Sigmoid colon (tissue), 4 donors: ENCODE data around the gene TMPRSS13.

Experiments used
- CTCF ChIP-seq, 4 experiments: fragments of 450-650 bp in 3 of 4; fragments of 200-600 bp in 1 of 4; IDR thresholded peaks; one replicate each; pipeline ENCODE4 v1.5.1; 2016 to 2019; ENCODE audit warnings: antibody characterized with exemption in 4 of 4, mild to moderate bottlenecking in 3 of 4, moderate library complexity in 2 of 4
- POLR2A ChIP-seq, 2 donors: fragments of 450-650 bp; IDR thresholded peaks; one replicate each; pipeline ENCODE4 v1.6.1; 2016; ENCODE audit warnings: antibody characterized with exemption in 2 of 2, mild to moderate bottlenecking in 2 of 2, moderate library complexity in 2 of 2
- POLR2AphosphoS5 ChIP-seq, 4 donors: sonication (generic); formaldehyde crosslinking; IDR thresholded peaks; one replicate each; pipeline ENCODE4 v1.6.1; 2017; ENCODE audit warnings: antibody characterized with exemption in 4 of 4

DNA sequence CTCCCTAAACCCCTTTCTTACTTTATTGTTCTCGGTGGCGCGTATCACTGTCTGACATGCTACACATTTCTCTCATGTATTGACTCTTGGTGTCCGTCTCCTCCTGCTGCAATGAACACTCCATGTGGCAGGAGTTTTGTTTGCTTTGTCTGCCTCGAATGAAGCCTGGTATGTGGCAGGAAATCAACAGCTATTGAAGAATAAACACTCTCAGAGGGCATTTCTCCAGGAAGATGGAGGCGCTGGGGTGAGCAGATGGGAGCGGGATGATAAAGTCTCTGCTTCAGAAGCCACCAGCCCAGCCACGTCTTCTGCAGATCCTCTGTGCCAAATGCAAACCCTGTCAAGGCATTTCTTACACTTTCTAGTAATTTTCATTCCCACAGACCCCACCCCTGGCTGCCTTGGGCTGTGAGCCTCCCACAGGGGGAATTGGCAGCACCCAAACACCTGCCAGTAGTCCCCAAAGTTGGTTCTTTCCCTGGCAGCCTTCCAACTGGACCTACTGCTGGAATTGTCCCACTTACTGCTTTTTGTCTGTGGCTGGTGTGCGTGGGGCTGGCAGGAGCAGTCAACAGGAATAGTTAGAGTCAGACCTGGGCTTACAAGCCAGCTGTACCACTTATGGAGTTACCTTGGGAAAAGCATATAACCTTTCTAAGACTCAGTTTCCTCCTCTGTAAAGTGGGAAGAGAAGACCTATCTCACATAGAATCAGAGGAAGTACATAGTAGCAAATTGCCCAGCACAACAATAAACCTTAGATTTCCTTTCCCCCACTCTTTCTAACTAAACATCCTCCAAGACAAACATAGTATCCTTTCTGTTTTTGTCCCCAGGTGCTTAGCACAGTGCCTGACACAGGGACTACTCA lies 43.7 kb upstream of the TMPRSS13 start:
- TF ChIP-seq CTCF (IDR thresholded peaks at IDR 0.05), result no peak
- no peak for TF ChIP-seq POLR2AphosphoS5 (IDR thresholded peaks at IDR 0.05)
- TF ChIP-seq POLR2A (IDR thresholded peaks at IDR 0.05), result no peak
